ENCODE results near the gene RAD51C.
"Not testable (repeated sequence)": the region's sequence is repeated elsewhere in the genome, so short reads cannot be mapped to it uniquely, and the experiment has no call there.

Gene RAD51C

DNA sequence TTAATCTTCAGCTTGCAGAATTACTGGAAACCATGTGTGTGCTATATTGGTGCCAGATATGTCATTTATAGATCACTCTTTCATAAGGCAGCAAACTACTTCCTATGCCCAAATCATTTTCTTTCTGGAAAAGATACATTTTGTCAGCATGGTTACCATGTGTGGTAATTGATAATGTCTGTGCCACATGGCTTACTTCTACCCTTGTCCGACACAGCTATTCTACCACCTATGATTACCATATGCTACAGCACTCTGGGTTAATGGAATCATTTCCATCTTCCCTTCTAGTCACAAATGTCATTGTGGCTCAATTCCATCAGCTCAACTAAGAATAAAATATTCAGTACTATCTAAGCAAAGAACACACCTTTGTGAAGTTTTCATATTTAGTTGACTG is 55.3 kb downstream of the RAD51C start:
- no peak for DNase-seq

DNA sequence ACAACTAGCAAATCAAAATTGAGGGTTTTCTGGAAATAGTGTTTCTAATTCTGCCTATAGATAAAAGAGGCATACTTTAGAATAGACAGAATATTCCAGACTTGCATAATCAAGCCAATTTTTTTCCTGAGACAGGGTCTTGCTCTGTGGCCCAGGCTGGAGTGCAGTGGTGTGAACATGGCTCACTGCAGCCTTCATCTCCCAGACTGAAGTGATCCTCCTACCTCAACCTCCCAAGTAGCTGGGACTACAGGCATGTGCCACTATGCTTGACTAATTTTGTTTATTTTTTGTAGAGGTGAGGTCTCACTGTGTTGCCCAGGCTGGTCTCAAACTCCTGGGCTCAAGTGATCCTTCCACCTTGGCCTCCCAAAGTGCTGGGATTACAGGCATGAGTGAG is 57.2 kb downstream of the RAD51C start:
- not testable (repeated sequence) for DNase-seq

DNA sequence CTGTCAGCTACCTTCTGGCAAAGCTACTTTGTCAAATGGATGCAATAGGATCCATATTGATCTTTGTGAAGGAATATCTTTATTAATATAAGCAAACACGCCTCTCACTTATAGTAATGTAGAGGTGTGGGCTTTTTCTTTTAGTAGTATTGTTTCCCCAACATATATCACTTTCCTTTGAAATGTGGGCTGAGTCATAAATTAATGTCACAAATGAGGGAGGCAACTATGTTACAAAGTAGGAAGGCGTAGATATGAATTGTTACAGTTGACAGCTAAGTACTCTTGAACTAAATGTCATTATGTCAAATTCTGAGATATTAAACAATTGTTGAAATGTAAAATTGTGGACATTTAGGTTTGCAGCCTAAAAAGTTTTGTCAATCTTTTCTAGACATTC is 60.6 kb downstream of the RAD51C start:
- DNase-seq: no peak

DNA sequence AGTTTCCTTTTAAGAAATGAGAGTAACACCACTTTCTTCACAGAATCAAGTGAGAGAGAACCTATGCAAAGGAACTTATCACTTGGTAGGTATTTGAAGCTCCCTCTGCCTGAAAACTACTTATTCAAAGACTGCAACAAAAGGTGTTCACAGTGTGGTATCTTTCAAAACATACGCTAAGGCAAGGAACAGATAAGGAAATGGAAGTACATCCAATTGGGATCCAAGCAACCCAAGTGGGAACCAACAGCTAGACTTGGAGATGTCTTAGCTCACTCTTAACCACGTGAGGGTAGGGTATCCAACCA is 62.8 kb downstream of the RAD51C start:
- DNase-seq: no peak

DNA sequence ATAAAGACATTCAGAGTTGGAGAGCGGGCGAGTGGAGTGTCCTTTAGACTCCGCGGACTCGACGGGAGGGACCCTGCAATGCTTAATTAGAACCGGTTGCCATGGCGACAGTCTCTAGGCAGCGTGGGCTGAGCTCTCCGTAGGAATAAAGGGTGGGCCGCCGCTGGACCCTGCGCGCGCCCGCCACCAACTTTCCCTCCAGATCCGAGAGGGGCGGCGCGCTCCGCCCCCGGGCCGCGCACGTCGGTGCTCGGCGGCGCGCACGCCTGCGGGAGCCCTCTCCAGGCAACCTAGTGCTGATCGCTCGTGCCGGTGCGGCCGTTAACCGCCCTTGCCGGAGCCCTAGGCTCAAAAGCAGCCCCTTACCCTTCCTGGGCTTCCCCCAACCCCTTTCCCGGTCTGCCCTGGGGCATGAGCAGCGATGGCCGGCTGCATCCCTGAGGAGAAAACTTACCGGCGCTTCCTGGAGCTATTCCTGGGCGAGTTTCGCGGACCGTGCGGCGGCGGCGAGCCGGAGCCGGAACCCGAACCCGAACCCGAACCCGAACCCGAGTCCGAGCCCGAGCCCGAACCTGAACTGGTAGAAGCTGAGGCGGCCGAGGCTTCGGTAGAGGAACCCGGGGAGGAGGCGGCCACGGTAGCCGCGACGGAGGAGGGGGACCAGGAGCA is 63.3 kb downstream of the RAD51C start, which contains the start of gene PPM1E:
TSS of gene PPM1E (plus strand) at position 278 of the 669 bp plus-strand sequence.
- DNase-seq: peak; percentile 6

DNA sequence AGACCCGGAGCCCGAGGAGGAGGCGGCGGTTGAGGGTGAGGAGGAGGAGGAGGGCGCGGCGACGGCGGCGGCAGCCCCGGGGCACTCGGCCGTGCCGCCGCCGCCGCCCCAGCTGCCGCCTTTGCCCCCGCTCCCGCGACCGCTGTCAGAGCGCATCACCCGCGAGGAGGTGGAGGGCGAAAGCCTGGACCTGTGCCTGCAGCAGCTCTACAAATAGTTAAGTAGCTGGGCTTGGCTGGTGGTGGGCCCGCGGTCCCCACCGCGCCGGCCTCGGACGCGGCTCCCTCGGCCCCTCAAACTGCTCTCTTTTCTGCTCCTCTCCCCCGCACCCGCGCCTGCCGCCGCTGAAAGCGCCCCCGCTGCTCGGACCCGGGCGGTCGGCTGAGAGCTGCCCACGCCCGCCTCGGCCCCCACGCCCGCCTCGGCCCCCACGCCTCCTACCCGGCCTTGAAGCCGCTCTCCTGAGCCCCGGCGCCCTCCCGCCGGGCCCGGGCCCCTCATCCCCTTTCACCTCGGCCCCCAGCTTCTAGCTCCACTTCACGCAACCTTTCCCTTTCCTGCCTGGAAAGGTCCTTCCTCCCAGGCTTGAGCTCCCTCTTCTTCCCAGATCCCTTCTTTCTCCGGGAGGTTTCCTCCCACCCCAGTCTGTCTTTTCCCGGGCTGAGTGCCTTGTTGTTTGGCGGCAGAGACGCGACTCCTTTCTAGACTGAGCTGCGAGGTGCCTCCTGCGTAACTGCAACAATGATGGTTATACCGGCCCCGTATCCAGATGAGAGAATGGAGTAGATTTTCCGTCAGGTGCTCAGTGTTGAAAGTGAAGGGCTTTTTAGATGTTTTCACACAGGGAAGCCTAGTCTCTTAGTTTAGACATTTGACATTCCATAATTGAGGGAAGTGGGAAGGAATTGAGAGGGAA is 64.1 kb downstream of the RAD51C start:
- DNase-seq: no peak

DNA sequence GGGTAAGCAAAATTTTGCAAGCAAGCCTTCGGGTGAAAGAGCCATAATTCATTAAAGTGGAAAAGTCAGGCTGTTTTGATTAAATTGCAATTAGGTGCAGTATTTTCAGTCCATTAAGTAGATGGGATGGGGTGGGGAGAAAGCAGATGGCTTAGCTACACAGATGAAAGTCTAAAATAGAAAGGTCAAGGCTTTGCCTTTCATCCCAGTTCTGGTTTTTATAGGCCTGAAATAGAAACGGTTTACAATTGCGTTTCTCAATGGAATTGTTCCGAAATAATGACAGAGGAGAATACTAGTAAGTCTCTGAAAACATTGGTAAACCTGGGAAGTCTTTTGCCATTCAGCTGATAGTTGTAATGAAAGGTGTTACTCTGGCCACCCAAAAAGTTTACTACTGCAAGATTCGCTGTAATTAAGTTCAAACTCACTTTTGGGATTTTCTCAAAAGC is 64.8 kb downstream of the RAD51C start:
- no peak for DNase-seq

DNA sequence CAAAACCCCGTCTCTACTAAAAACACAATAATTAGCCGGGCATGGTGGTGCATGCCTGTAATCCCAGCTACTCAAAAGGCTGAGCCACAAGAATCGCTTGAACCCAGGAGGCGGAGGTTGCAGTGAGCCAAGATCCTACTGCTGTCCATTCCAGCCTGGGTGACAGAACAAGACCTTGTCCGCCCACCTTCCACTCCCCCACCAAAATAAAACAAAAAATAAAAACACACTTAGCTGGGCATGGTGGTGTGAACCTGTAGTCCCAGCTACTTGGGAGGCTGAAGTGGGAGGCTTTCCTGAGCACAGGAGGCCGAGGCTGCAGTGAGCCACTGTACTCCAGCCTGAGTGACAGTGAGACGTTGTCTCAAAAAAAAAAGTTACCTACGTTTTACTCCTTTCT is 66.5 kb downstream of the RAD51C start:
- DNase-seq: no peak

DNA sequence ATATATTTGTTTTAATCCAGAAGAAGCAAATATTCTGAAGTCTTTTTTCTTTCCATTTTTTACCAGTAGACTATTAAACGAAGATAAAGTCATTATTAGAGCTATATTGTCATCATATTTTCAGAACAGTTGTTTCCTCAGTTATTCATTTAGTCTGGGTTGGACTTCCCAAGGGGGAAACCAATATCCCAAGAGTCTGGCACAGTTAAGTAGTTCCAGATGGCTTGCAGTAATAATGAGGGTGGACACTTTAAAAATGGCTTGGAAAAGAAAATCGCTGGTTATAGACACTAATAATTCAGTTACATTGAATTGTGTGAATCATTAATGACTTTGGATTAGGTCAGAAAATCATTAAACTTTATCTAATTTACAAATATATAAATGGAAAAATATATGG is 67.1 kb downstream of the RAD51C start:
- DNase-seq: no peak

DNA sequence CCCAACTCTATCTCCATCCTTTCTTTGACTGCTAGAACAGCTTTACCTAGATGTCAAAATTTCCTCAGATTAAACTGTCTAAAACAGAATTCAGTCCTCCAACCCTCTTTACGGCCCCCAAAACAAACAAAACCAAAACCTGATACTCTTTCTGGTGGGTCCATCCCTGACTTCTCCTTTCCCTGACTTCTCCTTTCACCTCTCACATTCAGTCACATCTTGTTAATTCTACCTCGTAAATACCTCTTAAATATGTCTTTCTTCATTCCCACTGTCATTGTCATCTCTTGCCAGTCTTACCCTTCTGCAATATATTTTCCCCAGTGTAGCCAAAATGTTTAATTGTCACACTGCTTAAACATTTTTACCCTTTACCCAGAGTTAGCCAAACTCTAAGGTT is 67.8 kb downstream of the RAD51C start:
- no peak for DNase-seq

DNA sequence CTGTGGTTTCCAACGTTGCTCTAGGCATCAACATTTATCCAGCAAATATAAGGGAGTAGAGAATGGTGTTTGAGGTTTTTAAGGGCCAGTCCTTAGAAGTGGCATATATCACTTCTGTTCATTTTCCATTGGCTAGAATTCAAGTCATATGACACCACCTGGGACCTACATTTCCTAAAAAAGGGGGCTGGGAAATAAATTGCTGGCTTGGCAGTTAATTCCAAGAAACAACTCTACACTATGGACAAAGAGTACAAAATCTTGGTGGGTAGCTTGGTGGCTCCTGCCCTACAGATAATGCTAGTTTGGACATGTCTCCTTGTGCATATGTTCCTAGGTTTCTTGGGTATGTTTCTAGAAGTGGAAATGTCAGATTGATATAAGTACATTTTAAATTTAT is 70.9 kb downstream of the RAD51C start:
- DNase-seq: no peak

DNA sequence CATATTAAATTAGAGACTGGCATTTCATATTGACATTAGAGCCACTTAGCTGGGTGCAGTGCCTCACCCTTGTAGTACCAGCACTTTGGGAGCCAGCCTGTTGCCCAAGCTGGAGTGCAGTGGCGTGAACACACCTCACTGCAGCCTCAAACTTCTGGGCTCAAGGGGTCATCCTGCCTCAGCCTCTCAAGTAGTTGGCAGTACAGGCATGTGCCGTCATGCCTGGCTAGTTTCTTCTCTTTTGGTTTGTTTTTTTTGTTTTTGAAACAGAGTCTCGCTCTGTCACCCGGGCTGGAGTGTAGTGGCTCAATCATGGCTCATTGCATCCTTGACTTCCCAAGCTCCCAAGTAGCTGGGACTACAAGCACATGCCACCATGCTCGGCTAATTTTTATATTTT is 72.0 kb downstream of the RAD51C start:
- DNase-seq: no peak

DNA sequence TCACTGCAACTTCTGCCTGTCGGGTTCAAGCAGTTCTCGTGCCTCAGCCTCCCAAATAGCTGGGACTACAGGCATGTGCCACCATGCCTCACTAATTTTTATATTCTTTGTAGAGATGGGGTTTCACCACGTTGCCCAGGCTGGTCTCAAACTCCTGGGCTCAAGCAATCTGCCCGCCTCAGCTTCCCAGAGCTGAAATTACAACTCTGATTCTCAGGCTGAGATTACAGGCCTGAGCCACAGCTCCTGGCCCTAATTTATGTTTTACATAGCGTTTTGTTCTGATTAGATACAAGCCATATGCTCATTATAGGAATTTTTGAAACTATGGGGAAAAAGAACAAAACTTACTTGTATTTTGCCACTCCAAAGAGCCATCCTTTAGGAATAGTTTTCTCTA is 86.1 kb downstream of the RAD51C start:
- not testable (repeated sequence) for DNase-seq

DNA sequence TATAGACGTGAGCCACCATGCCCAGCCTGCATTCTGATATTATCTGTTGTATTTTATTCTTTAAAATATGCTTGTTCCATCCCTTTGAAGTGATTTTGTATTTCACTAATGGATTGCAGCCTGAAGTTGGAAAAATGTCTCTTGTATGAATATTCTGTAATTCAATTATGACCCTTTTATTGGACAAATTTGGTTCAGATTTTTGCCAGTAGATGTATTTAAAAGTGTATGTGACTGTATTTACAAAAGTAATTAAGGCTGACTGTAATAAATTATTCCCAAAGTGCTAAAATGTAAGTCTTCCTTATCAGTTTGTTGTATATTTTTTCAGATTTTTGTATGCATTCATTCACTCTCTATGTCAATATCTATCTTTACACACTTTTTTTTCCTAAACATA is 87.0 kb downstream of the RAD51C start:
- DNase-seq: no peak

DNA sequence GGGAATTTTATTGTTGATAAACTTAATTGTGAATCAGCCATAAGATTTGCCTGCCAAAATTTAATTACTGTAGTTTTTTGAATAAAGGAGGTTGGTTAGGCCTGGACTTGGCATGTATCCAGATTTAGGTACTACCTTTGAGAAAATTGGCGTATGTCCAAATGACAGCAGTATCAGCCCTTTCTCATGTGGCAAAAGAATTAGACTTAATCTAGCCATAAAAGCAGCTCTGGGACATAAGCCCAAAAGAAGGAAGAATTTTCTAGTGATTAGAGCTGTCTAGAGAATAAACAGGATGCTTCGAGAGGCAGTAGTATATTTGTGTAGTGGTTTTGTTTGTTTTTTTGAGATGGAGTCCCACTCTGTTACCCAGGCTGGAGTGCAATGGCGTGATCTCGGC is 91.0 kb downstream of the RAD51C start:
- DNase-seq: no peak

DNA sequence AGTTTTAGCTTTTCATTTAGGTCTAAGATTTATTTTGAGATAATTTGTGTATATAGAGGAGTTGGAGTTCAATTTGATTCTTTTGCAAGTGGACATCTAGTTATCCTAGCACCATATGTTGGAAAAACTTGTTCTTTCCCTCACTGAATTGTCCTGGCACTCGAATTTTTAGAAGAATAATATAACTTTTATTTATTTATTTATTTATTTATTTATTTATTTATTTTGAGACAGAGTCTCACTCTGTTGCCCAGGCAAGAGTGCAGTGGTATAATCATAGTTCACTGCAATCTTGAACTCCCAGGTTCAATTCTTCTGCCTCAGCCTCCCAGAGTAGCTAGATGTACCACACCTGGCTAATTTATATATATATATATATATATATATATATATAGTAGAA is 92.7 kb downstream of the RAD51C start:
- no peak for DNase-seq
